Activated CD8-positive, alpha-beta memory T cell treated with anti-CD3 and anti-CD28 coated beads, Interleukin-2, amount 10 ng/mL, durations not matched to agents 7 days and 5 days (primary cell): ENCODE measurements around the gene RNF181. TPM values are rescaled to one million over a fixed set of nuclear protein-coding genes. Genes with fewer than 3 reads are reported as not detected.
"Not testable (repeated sequence)": the region's sequence is repeated elsewhere in the genome, so short reads cannot be mapped to it uniquely, and the experiment has no call there.

ENCODE experiments used
- ATAC-seq: fragments of 150-1000 bp; cut with Tn5 transposase; one replicate; pipeline ENCODE4 v1.10.0; 2021; ENCODE audit warnings: moderate library complexity
- CTCF ChIA-PET: fragments of 350-600 bp; sonication (Branson Sonifier 250); formaldehyde crosslinking; loops from one replicate; lab custom pipeline; 2021; ENCODE audit warnings: antibody characterized with exemption; lab: Charles Lee
- DNase-seq: peaks from one replicate; pipeline ENCODE4 v3.0.0-alpha.2; 2020
- H3K27ac Mint-ChIP-seq: one replicate; pipeline ENCODE4 v1.8.0; 2021; ENCODE audit warnings: mild to moderate bottlenecking, mixed read lengths
- H3K27me3 Mint-ChIP-seq: one replicate; pipeline ENCODE4 v1.8.0; 2021; ENCODE audit warnings: mixed read lengths
- H3K36me3 Mint-ChIP-seq: one replicate; pipeline ENCODE4 v1.8.0; 2021; ENCODE audit warnings: mild to moderate bottlenecking, mixed read lengths
- H3K4me1 Mint-ChIP-seq: one replicate; pipeline ENCODE4 v1.8.0; 2021; ENCODE audit warnings: mixed read lengths
- H3K4me3 Mint-ChIP-seq: one replicate; pipeline ENCODE4 v1.8.0; 2021; ENCODE audit warnings: mild to moderate bottlenecking, moderate library complexity, mixed read lengths
- H3K9me3 Mint-ChIP-seq: one replicate; pipeline ENCODE4 v1.8.0; 2022; ENCODE audit warnings: low read depth, mixed read lengths
- total RNA-seq, 2 experiments: library from RNA; stranded (reverse); gene quantifications; one replicate each; pipeline ENCODE4 v1.2.3, GENCODE V29; 2021

The RNF181 gene
- total RNA-seq, 2 experiments from 2014 or later: 100 to 110 TPM

- ATAC-seq (no peak), DNase-seq (no peak)
- H3K36me3 Mint-ChIP-seq: peaks cover 1% of the 10 kb centered on the region
- H3K27me3 Mint-ChIP-seq: no peaks in the 10 kb centered on the region
- H3K4me1 Mint-ChIP-seq: peaks cover 34% of the 10 kb centered on the region
- no peak overlapping the region for H3K27ac Mint-ChIP-seq
- CTCF ChIA-PET: no interaction called here
- H3K9me3 Mint-ChIP-seq: no peaks in the 10 kb centered on the region
- H3K4me3 Mint-ChIP-seq: no peak overlapping the region
Observed at GRCh38 chr2:85591563-85591962, 4.0 kb upstream of the RNF181 start.

GRCh38 chr2:85592299-85592698 lies 3.2 kb upstream of the RNF181 start:
- DNase-seq, H3K9me3 Mint-ChIP-seq, H3K27ac Mint-ChIP-seq, H3K27me3 Mint-ChIP-seq, H3K4me3 Mint-ChIP-seq, ATAC-seq, CTCF ChIA-PET, H3K36me3 Mint-ChIP-seq: not testable (repeated sequence)
- H3K4me1 Mint-ChIP-seq: peaks cover 41% of the 10 kb centered on the region

- peaks cover 8% of the 10 kb centered on the region for H3K36me3 Mint-ChIP-seq
- H3K9me3 Mint-ChIP-seq: no peaks in the 10 kb centered on the region
- no peak for ATAC-seq
- CTCF ChIA-PET: no interaction called here
- H3K27ac Mint-ChIP-seq: no peak overlapping the region
- DNase-seq: no peak
- H3K4me3 Mint-ChIP-seq: no peak overlapping the region
- no peaks in the 10 kb centered on the region for H3K27me3 Mint-ChIP-seq
- H3K4me1 Mint-ChIP-seq: peaks cover 37% of the 10 kb centered on the region
Observed at GRCh38 chr2:85593023-85593422, 2.5 kb upstream of the RNF181 start.

- peak overlapping the region; percentile 91 for H3K27ac Mint-ChIP-seq
- H3K4me3 Mint-ChIP-seq: peak overlapping the region; percentile 97
- CTCF ChIA-PET: interaction anchor here (0.8 to 2.7 kb wide), 9 partner anchors 9 to 175 kb away, joined by 3 to 15 read pairs (median 4); partner anchors contain the start of gene USP39
- ATAC-seq (no peak), DNase-seq (no peak)
- H3K36me3 Mint-ChIP-seq: peaks cover 9% of the 10 kb centered on the region
- no peaks in the 10 kb centered on the region for H3K27me3 Mint-ChIP-seq
- no peaks in the 10 kb centered on the region for H3K9me3 Mint-ChIP-seq
- H3K4me1 Mint-ChIP-seq: peaks cover 35% of the 10 kb centered on the region
Observed at GRCh38 chr2:85594715-85595300, 737 bp upstream of the RNF181 start.

DNA sequence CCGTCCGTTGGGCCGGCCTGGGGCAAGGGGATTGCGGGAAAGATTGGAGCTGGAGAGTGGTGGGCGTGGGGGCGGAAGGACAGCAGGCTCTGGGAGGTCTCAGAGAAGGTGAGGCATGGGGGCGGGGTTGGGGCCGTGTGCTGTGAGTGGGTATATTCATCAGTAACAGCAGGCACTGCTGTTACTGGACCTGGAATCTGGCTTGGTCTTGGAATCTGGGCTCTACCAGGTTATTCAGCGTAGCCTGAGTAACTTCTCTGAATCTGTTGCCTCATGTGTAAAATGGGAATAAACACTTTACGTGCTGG lies 435 bp downstream of the RNF181 start:
- peak overlapping the region; percentile 97 for H3K4me3 Mint-ChIP-seq

DNA sequence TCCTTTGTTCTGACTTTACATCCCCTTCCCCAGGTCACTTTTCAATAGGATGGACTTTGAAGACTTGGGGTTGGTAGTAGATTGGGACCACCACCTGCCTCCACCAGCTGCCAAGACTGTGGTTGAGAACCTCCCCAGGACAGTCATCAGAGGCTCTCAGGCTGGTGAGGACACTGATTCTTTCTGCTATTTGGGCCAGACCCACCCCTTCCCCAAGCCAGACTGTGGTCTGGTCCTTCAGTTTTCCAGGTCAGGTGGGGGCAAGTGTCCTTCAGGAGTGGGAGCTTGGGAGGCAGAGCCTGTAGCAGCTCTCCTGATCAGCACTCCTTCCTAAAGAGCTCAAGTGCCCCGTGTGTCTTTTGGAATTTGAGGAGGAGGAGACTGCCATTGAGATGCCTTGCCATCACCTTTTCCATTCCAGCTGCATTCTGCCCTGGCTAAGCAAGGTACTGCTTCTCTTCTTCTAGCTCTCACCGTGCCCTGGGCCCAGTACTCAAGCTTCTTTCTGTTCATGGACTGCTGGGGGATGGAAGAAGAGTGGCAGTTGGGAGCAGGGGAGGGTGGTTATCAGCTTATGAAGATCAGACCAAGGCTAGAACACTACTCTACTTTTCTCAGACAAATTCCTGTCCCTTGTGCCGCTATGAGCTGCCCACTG lies 1.1 kb downstream of the RNF181 start:
- peaks cover 9% of the 10 kb centered on the region for H3K36me3 Mint-ChIP-seq
- H3K4me3 Mint-ChIP-seq: peak overlapping the region; percentile 97
- DNase-seq (no peak), ATAC-seq (no peak)
- H3K9me3 Mint-ChIP-seq: no peaks in the 10 kb centered on the region
- CTCF ChIA-PET: interaction anchor here (0.9 to 2.7 kb wide), 8 partner anchors 9 to 177 kb away, joined by 3 to 15 read pairs (median 4); partner anchors contain the start of genes C2orf68 and USP39
- peaks cover 31% of the 10 kb centered on the region for H3K4me1 Mint-ChIP-seq
- no peaks in the 10 kb centered on the region for H3K27me3 Mint-ChIP-seq
- H3K27ac Mint-ChIP-seq: peak overlapping the region; percentile 91

More for the DNA sequence above, 435 bp downstream of the RNF181 start:
- Mint-ChIP-seq H3K4me1 (peaks cover 31% of the 10 kb centered on the region), H3K27me3 (no peaks in the 10 kb centered on the region), H3K9me3 (no peaks in the 10 kb centered on the region), H3K27ac (peak overlapping the region; percentile 91), H3K36me3 (peaks cover 9% of the 10 kb centered on the region)
- DNase-seq (no peak), ATAC-seq (peak; percentile 6)
- CTCF ChIA-PET: interaction anchor here (0.9 to 2.7 kb wide), 12 partner anchors 9 to 176 kb away, joined by 3 to 15 read pairs (median 4); partner anchors contain the start of genes C2orf68 and USP39

DNA sequence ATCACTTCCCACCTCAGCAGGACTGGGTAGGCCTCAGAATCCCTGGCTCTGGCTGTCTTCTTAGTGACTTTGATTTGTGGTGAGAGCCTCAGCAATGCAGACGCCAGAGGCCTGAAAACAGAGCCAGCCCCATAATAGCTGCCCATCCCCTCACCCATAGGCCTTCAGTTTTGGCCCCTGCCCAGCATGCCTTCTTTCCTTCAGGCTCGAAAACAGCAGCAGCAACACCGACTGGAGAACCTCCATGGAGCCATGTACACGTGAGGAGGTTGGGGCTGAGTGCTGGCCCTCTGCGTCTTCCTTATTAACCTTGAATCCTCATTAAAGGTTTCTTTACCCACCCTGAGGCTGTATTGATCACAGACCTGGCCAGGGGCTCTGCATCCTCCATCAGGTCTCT lies 1.7 kb downstream of the RNF181 start:
- peak overlapping the region; percentile 91 for H3K27ac Mint-ChIP-seq
- peak overlapping the region; percentile 97 for H3K4me3 Mint-ChIP-seq

GRCh38 chr2:85598594-85599340 lies 3.2 kb downstream of the RNF181 start:
- no peak overlapping the region for H3K4me3 Mint-ChIP-seq
- H3K4me1 Mint-ChIP-seq: peaks cover 43% of the 10 kb centered on the region
- H3K27me3 Mint-ChIP-seq: peaks cover 2% of the 10 kb centered on the region

More for the DNA sequence above, 1.7 kb downstream of the RNF181 start:
- Mint-ChIP-seq H3K27me3 (no peaks in the 10 kb centered on the region), H3K36me3 (peaks cover 9% of the 10 kb centered on the region), H3K4me1 (peaks cover 35% of the 10 kb centered on the region), H3K9me3 (no peaks in the 10 kb centered on the region)
- no peak for ATAC-seq
- CTCF ChIA-PET: interaction anchor here (1.1 to 2.7 kb wide), 4 partner anchors 8 to 40 kb away, joined by 3 to 15 read pairs (median 8); partner anchors contain the start of gene USP39
- DNase-seq: no peak

GRCh38 chr2:85599468-85600234 lies 4.1 kb downstream of the RNF181 start:
- no peak for DNase-seq
- Mint-ChIP-seq H3K27me3 (peaks cover 2% of the 10 kb centered on the region), H3K27ac (no peak overlapping the region), H3K4me3 (no peak overlapping the region), H3K4me1 (peaks cover 37% of the 10 kb centered on the region), H3K36me3 (peaks cover 8% of the 10 kb centered on the region), H3K9me3 (no peaks in the 10 kb centered on the region)
- no peak for ATAC-seq
- CTCF ChIA-PET: interaction anchor here (1.0 to 1.3 kb wide), 2 partner anchors 23 to 39 kb away, joined by 3 to 4 read pairs; partner anchors contain the start of gene GGCX

More at GRCh38 chr2:85598594-85599340, 3.2 kb downstream of the RNF181 start:
- Mint-ChIP-seq H3K27ac (no peak overlapping the region), H3K36me3 (peaks cover 8% of the 10 kb centered on the region), H3K9me3 (no peaks in the 10 kb centered on the region)
- CTCF ChIA-PET: interaction anchor here (1.3 kb wide), 1 partner anchor 38 kb away, joined by 4 read pairs; the partner anchor contains the start of gene GGCX
- no peak for ATAC-seq
- DNase-seq: no peak

DNA sequence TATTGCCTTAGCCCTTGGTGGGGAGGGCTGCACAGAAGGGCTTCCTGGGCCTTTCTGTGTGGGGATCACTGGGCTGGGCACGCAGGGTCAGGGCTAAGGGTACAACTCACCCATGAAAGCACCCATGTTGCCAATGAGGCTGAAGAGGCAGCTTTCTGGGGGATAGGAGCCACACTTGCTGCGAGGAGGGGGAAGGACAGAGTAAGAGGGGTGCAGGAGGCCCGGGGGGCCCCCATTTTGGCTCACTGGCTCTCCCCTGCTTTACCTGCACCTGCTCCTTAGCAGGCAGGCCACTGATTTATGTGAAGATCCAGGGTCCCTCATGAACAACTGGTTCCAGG lies 4.7 kb downstream of the RNF181 start:
- ATAC-seq (no peak), DNase-seq (no peak)
- H3K27me3 Mint-ChIP-seq: peaks cover 2% of the 10 kb centered on the region
- no peaks in the 10 kb centered on the region for H3K9me3 Mint-ChIP-seq
- no peak overlapping the region for H3K4me3 Mint-ChIP-seq
- peaks cover 8% of the 10 kb centered on the region for H3K36me3 Mint-ChIP-seq
- CTCF ChIA-PET: interaction anchor here (1.0 kb wide), 1 partner anchor 23 kb away, joined by 3 read pairs; no protein-coding TSS in a partner anchor
- peaks cover 34% of the 10 kb centered on the region for H3K4me1 Mint-ChIP-seq
- H3K27ac Mint-ChIP-seq: no peak overlapping the region

GRCh38 chr2:85600951-85601770 lies 5.6 kb downstream of the RNF181 start:
- Mint-ChIP-seq H3K9me3 (no peaks in the 10 kb centered on the region), H3K36me3 (peaks cover 8% of the 10 kb centered on the region), H3K4me1 (peaks cover 32% of the 10 kb centered on the region), H3K4me3 (peak overlapping the region; percentile 68), H3K27ac (no peak overlapping the region), H3K27me3 (peaks cover 2% of the 10 kb centered on the region)
- CTCF ChIA-PET: interaction anchor here (0.9 to 1.0 kb wide), 2 partner anchors 11 to 24 kb away, joined by 3 to 4 read pairs; partner anchors contain the start of gene C2orf68
- ATAC-seq (no peak), DNase-seq (no peak)
